K562 (cell line): ENCODE data around the gene ARHGAP15.

ENCODE experiments used
- CC2D1A ChIP-seq: fragments of 450-650 bp; IDR thresholded peaks from 2 replicates; pipeline ENCODE4 v1.6.1; 2017; ENCODE audit warnings: mild to moderate bottlenecking
- E4F1 ChIP-seq: fragments of 250-450 bp; sonication (Bioruptor Pico); IDR thresholded peaks from 2 replicates; pipeline ENCODE4 v1.5.0; 2021; ENCODE audit warnings: mild to moderate bottlenecking, borderline replicate concordance
- HDAC8 ChIP-seq: fragments of 450-650 bp; IDR thresholded peaks from 2 replicates; pipeline ENCODE4 v1.6.1; 2016; ENCODE audit warnings: mild to moderate bottlenecking, missing genetic modification characterization, moderate library complexity, missing compliant biosample characterization
- NFE2L1 ChIP-seq: fragments of 450-650 bp; IDR thresholded peaks from 2 replicates; pipeline ENCODE4 v1.6.1; 2016; ENCODE audit warnings: missing genetic modification characterization, low read depth, mild to moderate bottlenecking, missing compliant biosample characterization, moderate library complexity, borderline replicate concordance
- NR0B1 ChIP-seq: fragments of 450-650 bp; IDR thresholded peaks from one replicate; pipeline ENCODE4 v1.6.1; 2018; ENCODE audit warnings: mild to moderate bottlenecking, moderate library complexity; ENCODE audit not compliant: partially characterized antibody
- SREBF1 ChIP-seq: fragments of 150-350 bp; IDR thresholded peaks from 2 replicates; pipeline ENCODE4 v1.6.1; 2014; ENCODE audit warnings: antibody characterized with exemption, low read depth, low read length, borderline replicate concordance
- TEAD1 ChIP-seq, 2 experiments: fragments of 450-650 bp in 1 of 2; sonication (generic) in 1 of 2; formaldehyde crosslinking; IDR thresholded peaks; 2 replicates each; pipeline versions ENCODE4 v1.4.0 to v1.8.0; 2020 to 2022; ENCODE audit warnings: mild to moderate bottlenecking in 2 of 2, missing genetic modification reagents in 1 of 2

GRCh38 chr2:143152637-143153036, 23.4 kb downstream of the ARHGAP15 start:
- TF ChIP-seq TEAD1 (CRISPR knock-in tag; IDR thresholded peaks at IDR 0.05) (no peak), HDAC8 (tag) (no peak), CC2D1A (no peak), NR0B1 (no peak), NFE2L1 (tag) (no peak), SREBF1 (no peak), E4F1 (CRISPR knock-in tag) (no peak)
